ENCODE measurements around the gene C4BPA.

GRCh38 chr1:207067665-207068064 lies 36.4 kb upstream of the C4BPA start:
- TF ChIP-seq CTCF (IDR thresholded peaks at IDR 0.05; ENCODE audit: low read length) (no peak), EZH2 (optimal IDR thresholded peaks at IDR 0.05; ENCODE audit: low read depth, low read length) (no peak), EZH2phosphoT487 (IDR thresholded peaks at IDR 0.05; ENCODE audit: low read length) (no peak)
